Fibroblast of skin of scalp (primary cell): ENCODE data around the gene SMIM20.

Experiments used
- DNase-seq: peaks from one replicate; pipeline ENCODE4 v3.0.0-alpha.2; 2013

The SMIM20 gene

GRCh38 chr4:25956260-25956659, 42.2 kb downstream of the SMIM20 start:
- no peak for DNase-seq

- no peak for DNase-seq
These were observed 44.1 kb downstream of the SMIM20 start for GRCh38 chr4:25958110-25958509.

GRCh38 chr4:25962393-25962792, 48.4 kb downstream of the SMIM20 start:
- no peak for DNase-seq

- no peak for DNase-seq
These were observed 51.6 kb downstream of the SMIM20 start for GRCh38 chr4:25965629-25966028.

DNA sequence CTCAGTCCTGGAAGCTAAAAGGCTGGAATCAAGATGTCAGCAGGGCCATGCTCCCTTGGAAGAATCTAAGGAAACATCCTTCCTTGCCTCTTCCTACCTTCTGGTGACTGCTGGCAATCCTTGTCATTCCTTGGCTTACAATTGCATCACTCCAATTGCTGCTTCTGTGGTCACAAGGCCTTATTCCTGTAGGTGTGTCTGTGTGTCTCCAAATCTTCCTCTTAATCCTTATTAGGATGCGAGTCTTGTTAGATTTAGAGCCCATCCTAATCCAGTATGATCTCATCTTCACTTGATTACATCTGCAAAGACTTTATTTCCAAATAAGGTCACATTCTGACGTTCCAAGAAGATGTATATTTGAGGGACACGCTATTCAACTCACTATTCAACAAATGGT, 52.2 kb downstream of the SMIM20 start:
- peak; percentile 80 for DNase-seq

DNA sequence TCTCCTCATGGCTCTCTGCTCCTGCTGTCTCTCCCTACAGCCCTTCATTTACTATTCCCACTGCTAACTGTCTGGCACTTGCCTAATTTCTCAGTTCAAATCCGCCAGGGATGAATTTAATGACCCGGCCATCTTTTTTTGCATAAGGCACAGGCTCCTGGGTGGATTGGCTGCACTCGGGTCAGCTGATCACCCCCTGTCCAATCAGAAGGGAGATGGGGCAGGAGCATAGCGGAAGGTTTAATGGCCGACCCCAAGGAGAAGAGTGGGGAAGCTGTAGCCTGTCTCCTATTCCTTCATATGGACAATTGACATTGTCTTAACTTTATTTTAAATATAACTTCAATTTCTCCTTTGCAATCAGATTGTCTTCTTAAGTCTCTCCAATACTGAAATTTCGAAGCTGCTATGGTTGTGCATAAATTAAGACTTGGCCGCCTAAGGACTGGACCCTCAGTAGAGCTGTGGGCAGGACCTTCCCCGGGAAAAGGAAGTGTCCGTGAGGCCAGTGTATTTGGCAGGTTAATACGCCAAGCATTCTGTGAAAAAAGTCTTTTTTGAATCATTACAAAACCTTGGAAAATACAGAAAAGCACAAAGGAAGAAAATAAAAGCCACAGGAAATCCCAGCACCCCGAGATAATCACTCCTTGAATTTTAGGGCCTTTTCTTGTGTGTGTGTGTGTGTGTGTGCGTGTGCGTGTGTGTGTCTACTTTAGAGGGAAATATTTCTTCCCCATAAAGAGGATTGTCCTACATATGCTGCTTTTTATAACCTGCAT, 55.5 kb downstream of the SMIM20 start:
- DNase-seq, result no peak

DNA sequence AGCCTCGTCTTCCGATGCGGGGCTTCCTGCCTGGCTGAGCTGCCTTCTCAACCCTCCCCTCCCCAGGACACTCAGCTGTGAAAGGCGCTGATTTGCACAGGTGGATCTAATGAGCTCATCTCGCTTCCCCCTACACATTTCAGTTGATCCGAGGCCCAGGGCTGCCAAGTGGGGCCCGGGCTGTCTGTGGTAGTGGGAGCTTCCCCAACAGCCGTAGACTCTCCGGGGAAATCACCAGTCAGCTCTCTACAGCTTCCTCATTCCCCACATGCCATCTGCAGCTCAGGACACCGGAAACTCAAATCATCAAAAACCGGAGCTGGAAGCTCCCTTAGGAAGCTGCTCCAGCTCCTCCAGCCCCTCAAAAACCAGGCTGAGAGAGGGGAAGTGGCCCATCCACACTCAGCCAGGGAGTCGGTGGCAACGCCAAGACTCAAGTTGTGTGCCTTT, 56.2 kb downstream of the SMIM20 start:
- peak; percentile 68 for DNase-seq

DNA sequence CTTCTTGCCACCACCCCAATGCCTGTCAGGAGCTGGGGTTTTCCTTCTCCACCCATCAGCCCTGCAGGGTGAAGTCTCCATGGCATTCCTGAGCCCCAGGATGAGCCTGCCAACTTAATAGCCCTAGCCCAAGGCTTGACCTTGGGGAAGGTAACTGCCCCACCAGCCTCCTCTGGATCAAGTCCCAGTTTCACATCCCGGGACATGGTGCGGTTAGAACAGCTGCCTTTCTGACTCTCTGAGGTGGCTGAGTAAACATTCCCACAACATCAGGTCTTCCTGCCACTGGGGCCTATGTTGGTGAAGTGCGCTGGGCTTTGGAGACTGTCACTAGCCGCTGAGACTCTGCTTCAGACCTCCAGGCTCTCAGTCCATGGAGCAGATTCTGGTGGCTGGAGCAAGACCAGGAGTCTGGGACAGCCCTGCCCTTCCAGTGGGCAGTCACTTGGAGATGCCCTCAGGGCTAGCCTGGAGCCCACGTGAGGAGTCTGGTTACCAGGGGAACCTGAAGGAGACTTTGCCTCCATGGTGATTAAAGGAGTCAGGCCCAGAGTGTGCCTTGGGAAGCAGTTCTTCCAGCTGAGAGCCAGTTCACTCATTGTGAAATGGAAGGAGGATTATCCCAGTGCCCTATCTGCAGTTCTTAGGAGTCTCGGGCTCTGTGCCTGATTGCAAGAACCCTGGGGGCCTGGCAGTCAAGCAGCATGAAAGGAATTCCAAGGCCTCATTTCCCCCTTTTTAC, 56.8 kb downstream of the SMIM20 start:
- DNase-seq, result peak; percentile 34

DNA sequence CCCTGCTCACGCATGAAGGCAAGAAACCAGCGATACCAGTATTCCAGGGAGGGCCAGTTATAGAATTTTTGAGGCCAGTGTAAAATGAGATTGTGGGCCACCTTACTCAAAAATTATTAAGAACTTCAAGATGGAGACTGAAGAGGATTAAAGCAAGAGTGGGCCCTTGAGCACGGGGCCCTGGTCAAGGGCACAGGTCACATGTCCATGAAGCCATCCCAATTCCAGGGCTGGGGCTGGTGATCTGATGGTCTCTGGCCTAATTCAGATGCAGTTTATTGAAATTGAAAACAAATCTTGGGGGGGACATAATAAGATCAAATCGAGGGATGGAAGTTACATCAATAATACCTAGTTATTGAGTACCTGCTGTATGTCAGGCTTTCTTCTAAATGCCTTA, 58.3 kb downstream of the SMIM20 start:
- DNase-seq, result no peak

- DNase-seq, result no peak
These were observed 59.1 kb downstream of the SMIM20 start for GRCh38 chr4:25972984-25973745.

GRCh38 chr4:25976780-25977179, 62.8 kb downstream of the SMIM20 start:
- DNase-seq, result no peak

- no peak for DNase-seq
These were observed 63.6 kb downstream of the SMIM20 start for GRCh38 chr4:25977397-25978170.

GRCh38 chr4:25978327-25978726, 64.3 kb downstream of the SMIM20 start:
- no peak for DNase-seq
